ACHN (cell line): ENCODE measurements around the gene KCNQ1.

Experiments
- DNase-seq: peaks from one replicate; pipeline ENCODE4 v3.0.0-alpha.2; 2015
- in situ Hi-C: cut with HindIII; loops from 2 replicates; pipeline ENCODE4 v1.10.0; 2017; ENCODE audit warnings: low sequenced_read_pairs, low pct_ligation_motif_present, low pct_unique_long_range_greater_than_20kb

Gene KCNQ1

GRCh38 chr11:2577991-2578928 lies 133.5 kb downstream of the KCNQ1 start:
- in situ Hi-C loops = no loop called here
- no peak for DNase-seq

DNA sequence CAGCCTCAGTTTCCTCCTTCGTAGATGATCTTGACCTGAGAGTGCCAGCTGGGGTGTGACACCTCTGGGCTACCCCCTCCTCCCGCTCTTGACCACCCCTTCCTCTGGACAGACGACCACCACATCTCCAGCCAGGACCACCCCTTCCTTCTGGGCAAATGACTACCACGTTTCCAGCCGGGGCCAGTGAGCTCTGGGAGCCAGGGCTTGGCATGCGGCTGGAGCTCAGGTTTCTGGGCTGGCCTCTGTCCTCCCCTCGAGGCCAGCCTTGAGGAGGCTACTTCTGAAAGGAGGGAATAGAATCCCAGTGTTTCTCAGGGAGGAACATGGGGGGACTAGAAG lies 134.1 kb downstream of the KCNQ1 start:
- in situ Hi-C loops = no loop called here
- DNase-seq = no peak

- DNase-seq = no peak
- in situ Hi-C loops = no loop called here
These were observed 134.7 kb downstream of the KCNQ1 start for GRCh38 chr11:2579315-2580060.

- in situ Hi-C loops = no loop called here
These were observed 135.2 kb downstream of the KCNQ1 start for GRCh38 chr11:2580061-2580421.

DNA sequence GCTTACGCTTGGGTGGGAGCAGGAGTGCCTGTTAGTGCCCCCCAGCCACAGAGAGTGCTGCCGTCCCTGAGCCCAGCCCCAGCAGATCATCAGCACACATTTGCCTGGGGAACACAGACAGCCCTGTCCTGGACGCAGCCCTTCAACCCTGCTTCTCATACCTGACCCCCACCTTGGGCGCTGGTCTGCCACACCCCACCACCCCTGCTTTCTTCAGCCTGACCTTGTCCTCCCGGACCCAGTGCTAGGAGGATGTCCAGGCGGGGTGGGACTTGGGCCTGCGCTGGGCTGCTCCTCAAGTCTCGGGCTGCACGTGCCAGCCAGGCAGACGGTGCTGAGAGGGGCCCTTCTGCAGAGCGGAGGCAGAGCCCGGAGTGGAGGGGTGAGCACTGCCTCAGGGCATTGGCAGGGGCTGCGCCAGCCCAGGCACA lies 135.8 kb downstream of the KCNQ1 start:
- in situ Hi-C loops = no loop called here
- no peak for DNase-seq

More at GRCh38 chr11:2580061-2580421, 135.2 kb downstream of the KCNQ1 start:
- DNase-seq = no peak

GRCh38 chr11:2581151-2581930 lies 136.5 kb downstream of the KCNQ1 start:
- DNase-seq = no peak
- in situ Hi-C loops = no loop called here

DNA sequence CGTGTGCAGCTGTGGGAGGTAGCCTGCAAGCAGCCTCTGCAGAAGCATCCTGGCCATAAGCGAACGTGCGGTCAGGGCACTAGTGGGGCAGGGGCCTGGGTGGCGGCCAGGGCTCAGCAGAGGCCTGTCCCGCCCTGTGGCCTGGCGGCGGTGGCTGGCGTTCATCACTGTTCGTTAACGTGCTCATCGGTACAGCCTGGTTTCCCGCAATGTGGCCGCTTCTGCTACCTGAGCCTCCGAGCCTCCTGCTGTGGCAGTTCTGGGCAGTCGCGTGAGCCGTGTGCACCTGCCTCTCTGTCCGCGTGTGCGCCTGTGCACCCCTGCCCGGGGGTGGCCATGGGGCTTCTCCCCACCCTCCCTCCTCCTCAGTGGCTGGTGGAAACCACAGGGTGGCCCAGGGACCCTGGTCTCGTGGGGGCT lies 137.1 kb downstream of the KCNQ1 start:
- no peak for DNase-seq
- in situ Hi-C loops = no loop called here

GRCh38 chr11:2582351-2582945 lies 137.6 kb downstream of the KCNQ1 start:
- in situ Hi-C loops = no loop called here
- DNase-seq = no peak

- in situ Hi-C loops = no loop called here
- DNase-seq = no peak
These were observed 138.3 kb downstream of the KCNQ1 start for GRCh38 chr11:2582946-2583604.

DNA sequence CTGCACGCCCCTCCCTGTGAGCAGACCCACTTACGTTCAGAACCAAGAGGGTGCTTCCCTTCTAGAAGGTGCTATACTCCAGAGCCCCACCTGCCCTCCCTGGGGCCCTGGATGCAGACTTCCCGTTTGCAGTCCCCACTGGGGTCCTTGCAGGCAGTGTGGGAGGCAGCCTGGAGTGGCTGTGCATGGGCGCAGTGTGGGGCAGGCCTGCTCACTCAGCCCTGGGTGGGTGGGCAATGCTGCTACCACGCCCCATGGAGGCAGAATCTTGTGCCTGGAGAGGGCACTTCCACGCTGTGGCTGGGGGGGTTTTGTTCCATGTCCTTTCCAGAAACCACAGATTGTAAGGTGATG lies 138.8 kb downstream of the KCNQ1 start:
- in situ Hi-C loops = no loop called here
- DNase-seq = no peak

GRCh38 chr11:2584434-2584811 lies 139.6 kb downstream of the KCNQ1 start:
- DNase-seq = no peak
- in situ Hi-C loops = no loop called here

- in situ Hi-C loops = no loop called here
These were observed 140.2 kb downstream of the KCNQ1 start for GRCh38 chr11:2584812-2585565.

DNA sequence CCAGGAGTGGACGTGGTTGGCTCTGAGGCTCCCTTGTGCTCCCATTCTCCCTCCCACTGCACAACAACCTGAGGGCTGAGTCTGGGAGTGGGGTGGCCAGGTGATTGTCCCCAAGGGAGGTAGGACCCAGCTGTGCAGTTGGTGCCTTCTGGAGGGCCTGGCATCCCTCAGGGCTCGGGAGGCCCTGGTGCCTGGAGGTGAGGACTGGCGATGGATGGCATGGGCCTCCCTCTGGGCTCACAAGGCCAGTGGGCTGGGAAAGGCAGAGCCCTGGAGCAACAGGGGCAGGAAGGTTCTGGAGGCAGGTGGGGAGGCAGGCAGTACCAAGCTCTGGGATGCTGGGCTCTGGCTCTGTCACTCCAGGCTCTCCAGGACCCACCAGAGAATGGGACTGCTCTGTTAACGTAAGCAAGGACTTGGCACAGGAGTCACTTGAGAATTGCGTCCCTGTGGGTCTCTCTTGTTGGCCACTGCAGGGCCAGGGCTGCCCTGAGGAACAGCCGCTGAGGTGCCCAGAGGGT lies 140.8 kb downstream of the KCNQ1 start:
- no peak for DNase-seq
- in situ Hi-C loops = no loop called here

More at GRCh38 chr11:2584812-2585565, 140.2 kb downstream of the KCNQ1 start:
- no peak for DNase-seq

- in situ Hi-C loops = no loop called here
- DNase-seq = no peak
These were observed 141.4 kb downstream of the KCNQ1 start for GRCh38 chr11:2586087-2586792.

DNA sequence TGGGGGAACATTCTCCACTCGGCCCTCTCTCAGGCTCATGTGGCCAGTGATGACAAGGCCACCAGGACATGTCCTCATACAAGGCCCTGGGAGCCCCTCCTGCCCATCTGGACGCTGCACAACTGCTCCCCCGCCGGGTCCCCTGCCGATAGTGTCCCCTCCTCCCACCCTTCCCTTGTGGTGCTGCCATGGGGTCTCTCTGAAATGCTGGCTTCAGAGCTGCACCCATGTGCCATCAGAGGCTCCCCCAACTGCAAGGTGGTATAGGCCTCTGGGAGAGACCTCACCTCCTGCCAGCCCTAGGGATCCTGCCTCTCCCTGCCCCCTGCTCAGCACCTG lies 142.0 kb downstream of the KCNQ1 start:
- in situ Hi-C loops = no loop called here
- no peak for DNase-seq

- no peak for DNase-seq
- in situ Hi-C loops = no loop called here
These were observed 142.5 kb downstream of the KCNQ1 start for GRCh38 chr11:2587132-2587930.
